HUES6 (cell line): ENCODE measurements around the gene RAPGEF4.
"Not testable (repeated sequence)": the region's sequence is repeated elsewhere in the genome, so short reads cannot be mapped to it uniquely, and the experiment has no call there.

Experiments used
- H3K27ac ChIP-seq: 2 replicates; pipeline ENCODE4 v1.7.0; 2013; ENCODE audit warnings: low read depth, mild to moderate bottlenecking, low read length, inconsistent platforms
- H3K27me3 ChIP-seq: 2 replicates; pipeline ENCODE4 v1.6.1; 2013; ENCODE audit warnings: low read length; ENCODE audit not compliant: control insufficient read depth, insufficient read depth
- H3K36me3 ChIP-seq: 2 replicates; pipeline ENCODE4 v1.6.1; 2013; ENCODE audit warnings: low read length; ENCODE audit not compliant: control insufficient read depth, insufficient read depth
- H3K4me1 ChIP-seq: 2 replicates; pipeline ENCODE4 v1.6.1; 2013; ENCODE audit warnings: low read length; ENCODE audit not compliant: control insufficient read depth, insufficient read depth
- H3K4me3 ChIP-seq: 2 replicates; pipeline ENCODE4 v1.5.1; 2013; ENCODE audit warnings: low read depth, low read length
- H3K9ac ChIP-seq: one replicate; pipeline ENCODE4 v1.6.1; 2013; ENCODE audit warnings: mild to moderate bottlenecking, low read length
- H3K9me3 ChIP-seq: 2 replicates; pipeline ENCODE4 v1.6.1; 2013; ENCODE audit warnings: low read depth, low read length; ENCODE audit not compliant: control insufficient read depth, insufficient read depth

RAPGEF4 gene

DNA sequence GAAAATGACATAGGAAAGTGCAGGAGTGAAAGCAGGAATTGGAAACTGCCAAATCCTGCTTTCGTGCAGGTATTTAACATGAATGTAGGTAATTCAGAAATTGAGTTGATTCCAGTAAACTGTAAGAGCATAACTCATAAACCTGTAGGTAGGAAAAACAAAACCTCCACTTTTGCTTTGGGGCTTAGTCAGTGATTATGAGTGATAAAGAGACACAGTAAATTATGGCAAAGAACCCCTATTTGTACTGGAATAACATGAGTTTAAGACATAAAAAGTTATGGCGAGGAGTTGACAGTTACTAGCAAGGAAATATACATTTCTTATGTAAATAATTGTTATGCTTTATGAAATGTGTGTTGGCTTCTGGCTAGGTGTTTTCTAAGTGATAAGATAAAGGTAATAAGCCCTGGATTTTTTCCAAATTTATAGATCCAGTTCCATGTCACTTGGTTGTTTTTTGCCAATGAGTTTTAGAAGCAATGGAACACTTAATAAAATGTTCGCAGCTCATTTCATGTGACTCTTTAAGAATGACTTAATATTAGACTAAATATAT lies 357.3 kb downstream of the RAPGEF4 start:
- Histone ChIP-seq H3K9me3 (no peaks in the 10 kb centered on the region), H3K4me1 (peaks cover 7% of the 10 kb centered on the region; the same call in 1 of the 2 replicates), H3K9ac (no peak overlapping the region), H3K27ac (no peak overlapping the region), H3K36me3 (no peaks in the 10 kb centered on the region), H3K4me3 (no peak overlapping the region), H3K27me3 (no peaks in the 10 kb centered on the region)

DNA sequence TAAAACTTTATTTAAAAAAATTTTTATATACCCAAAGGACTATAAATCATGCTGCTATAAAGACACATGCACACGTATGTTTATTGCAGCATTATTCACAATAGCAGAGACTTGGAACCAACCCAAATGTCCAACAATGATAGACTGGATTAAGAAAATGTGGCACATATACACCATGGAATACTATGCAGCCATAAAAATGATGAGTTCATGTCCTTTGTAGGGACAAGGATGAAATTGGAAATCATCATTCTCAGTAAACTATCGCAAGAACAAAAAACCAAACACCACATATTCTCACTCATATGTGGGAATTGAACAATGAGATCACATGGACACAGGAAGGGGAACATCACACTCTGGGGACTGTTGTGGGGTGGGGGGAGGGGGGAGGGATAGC lies 358.0 kb downstream of the RAPGEF4 start:
- not testable (repeated sequence) for H3K27ac ChIP-seq, H3K27me3 ChIP-seq, H3K9me3 ChIP-seq, H3K4me3 ChIP-seq, H3K4me1 ChIP-seq, H3K9ac ChIP-seq, H3K36me3 ChIP-seq

DNA sequence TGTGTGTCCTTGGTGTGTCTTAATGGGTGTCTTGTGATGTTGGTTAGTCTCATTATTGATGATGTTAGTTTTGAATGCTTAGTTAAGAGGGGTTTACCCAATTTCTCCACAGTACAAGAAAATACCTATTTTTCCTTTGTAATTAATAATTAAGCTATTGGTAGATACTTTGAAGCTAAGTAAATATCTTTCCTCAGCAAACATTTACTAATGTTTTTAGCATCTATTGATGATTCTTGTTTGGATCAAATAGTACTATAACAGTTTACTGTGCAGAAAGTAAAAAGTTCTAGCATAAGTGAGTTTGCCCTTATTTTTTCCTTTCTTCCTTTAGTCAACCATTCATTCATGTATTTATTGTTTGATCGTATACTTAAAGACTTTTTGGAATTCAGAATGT lies 359.1 kb downstream of the RAPGEF4 start:
- Histone ChIP-seq H3K27me3 (no peaks in the 10 kb centered on the region), H3K9me3 (no peaks in the 10 kb centered on the region), H3K4me1 (peaks cover 7% of the 10 kb centered on the region; the same call in 1 of the 2 replicates), H3K9ac (no peak overlapping the region), H3K4me3 (no peak overlapping the region), H3K36me3 (no peaks in the 10 kb centered on the region), H3K27ac (no peak overlapping the region)

DNA sequence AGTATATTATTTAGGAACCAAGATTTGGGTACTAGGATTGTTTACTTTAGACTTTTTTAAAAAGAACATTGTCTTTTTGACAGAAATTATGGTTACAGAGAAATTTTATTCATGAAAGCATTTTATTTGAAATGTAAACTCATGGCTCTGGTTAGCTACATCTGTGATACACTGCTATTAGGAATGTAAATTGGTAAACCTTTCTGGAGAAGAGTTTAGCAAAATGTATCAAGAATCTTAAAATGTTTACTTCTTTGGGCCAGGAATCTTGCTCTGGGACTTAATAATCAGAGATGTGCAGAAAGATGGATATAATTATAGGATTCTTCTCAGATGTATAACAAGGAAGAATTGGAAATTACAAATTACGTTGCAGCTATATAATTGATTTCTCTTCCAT lies 359.7 kb downstream of the RAPGEF4 start:
- no peak overlapping the region for H3K27ac ChIP-seq
- no peaks in the 10 kb centered on the region for H3K36me3 ChIP-seq
- no peak overlapping the region for H3K4me3 ChIP-seq
- no peaks in the 10 kb centered on the region for H3K9me3 ChIP-seq
- H3K9ac ChIP-seq, result no peak overlapping the region
- no peaks in the 10 kb centered on the region for H3K27me3 ChIP-seq
- H3K4me1 ChIP-seq, result peaks cover 11% of the 10 kb centered on the region; the same call in 1 of the 2 replicates

DNA sequence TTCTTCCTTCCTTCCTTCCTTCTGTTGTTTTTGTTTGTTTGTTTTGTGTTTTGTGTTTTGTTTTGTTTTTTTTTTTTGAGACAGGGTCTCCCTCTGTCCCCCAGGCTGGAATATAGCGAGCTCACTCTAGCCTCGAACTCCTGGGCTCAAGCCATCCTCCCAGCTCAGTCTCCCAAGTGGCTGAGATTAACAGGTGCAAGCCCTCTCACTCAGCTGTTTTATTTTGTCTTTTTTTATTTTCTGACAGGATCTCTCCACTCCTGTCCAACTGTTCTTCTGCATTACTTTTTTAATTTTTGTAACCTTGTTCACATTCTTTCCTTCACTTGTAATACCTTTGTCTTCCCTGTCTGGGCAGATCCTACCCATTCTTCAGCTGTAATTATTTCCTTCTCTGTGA lies 363.6 kb downstream of the RAPGEF4 start:
- Histone ChIP-seq H3K27ac (no peak overlapping the region), H3K27me3 (no peaks in the 10 kb centered on the region), H3K4me3 (no peak overlapping the region), H3K9ac (no peak overlapping the region), H3K9me3 (no peaks in the 10 kb centered on the region), H3K36me3 (no peaks in the 10 kb centered on the region), H3K4me1 (peaks cover 20% of the 10 kb centered on the region)

DNA sequence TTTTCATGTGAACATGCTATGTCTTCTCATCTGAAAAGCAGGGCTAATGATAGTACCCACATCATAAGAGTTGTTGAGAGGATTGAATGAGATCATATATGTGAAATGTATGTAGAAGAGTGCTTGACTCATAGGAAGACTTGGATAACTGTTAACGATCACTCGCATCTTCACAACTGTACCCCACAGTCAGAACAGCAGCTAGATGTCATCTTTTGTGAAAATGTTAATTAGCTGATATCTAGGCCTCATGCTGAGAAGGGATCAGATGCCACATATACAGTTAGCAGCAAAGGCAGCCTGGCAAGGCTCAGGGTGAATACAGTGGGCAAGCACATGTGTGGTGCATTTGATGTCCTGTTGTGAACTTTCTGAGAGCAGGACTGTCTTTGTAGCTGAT lies 364.2 kb downstream of the RAPGEF4 start:
- H3K4me1 ChIP-seq, result peaks cover 20% of the 10 kb centered on the region
- no peak overlapping the region for H3K4me3 ChIP-seq
- H3K27ac ChIP-seq, result no peak overlapping the region
- no peaks in the 10 kb centered on the region for H3K27me3 ChIP-seq
- no peaks in the 10 kb centered on the region for H3K36me3 ChIP-seq
- H3K9ac ChIP-seq, result no peak overlapping the region
- no peaks in the 10 kb centered on the region for H3K9me3 ChIP-seq

DNA sequence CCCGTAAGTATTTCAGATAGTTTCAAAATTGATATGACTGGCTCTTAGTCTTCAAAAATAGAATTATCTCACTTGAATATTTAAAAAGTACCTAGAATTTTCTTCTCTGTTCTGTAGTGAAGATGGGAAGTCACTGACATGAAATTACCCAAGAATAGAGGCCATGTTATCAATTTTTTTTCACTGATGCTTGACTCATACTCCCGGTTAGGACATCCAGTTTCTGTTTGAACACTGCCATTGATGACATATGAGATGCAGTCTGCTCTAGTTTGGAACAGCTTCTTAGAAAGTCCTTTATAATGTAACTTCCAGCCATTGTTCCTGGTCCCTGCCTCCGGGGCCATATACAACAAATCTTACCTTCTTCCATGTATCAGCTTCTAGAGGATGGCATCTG lies 366.0 kb downstream of the RAPGEF4 start:
- no peak overlapping the region for H3K27ac ChIP-seq
- no peaks in the 10 kb centered on the region for H3K9me3 ChIP-seq
- no peak overlapping the region for H3K9ac ChIP-seq
- peaks cover 20% of the 10 kb centered on the region for H3K4me1 ChIP-seq
- H3K4me3 ChIP-seq, result no peak overlapping the region
- no peaks in the 10 kb centered on the region for H3K36me3 ChIP-seq
- H3K27me3 ChIP-seq, result no peaks in the 10 kb centered on the region
